Measurements from ENCODE around the gene PDE1A. TPM values are rescaled to one million over a fixed set of nuclear protein-coding genes. Genes with fewer than 3 reads are reported as not detected.

Gene PDE1A
- total RNA-seq, 3 donors from 2014 or later: 4.3 to 7.9 (median 5.6) TPM

DNA sequence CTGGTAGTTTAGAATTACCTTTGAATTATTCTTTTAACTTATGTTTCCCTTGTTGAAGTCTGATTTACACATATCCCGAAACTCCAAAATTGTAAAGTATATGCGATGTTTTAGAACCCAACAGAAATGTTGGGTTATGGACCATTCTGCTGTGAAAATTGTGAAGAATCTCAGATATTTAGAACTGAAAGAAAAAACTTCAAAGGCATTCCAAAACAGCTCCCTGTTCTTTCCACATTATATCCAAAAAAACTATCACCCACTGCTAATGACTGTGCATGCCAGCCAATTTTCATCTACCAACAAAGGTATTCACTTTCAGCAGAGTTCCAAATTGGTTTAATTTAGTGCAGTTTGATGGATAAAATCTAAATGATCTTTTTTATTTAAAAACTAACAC is 21.5 kb upstream of the PDE1A start:
- H3K9me3 ChIP-seq: no peaks in the 10 kb centered on the region
- H3K27me3 ChIP-seq: no peaks in the 10 kb centered on the region
- no peak overlapping the region for H3K27ac ChIP-seq
- H3K4me3 ChIP-seq: no peak overlapping the region
- intact Hi-C loops (cut with DNase I; ENCODE audit: low total_unique reads): no loop called here
- TF ChIP-seq, protein P1, sequence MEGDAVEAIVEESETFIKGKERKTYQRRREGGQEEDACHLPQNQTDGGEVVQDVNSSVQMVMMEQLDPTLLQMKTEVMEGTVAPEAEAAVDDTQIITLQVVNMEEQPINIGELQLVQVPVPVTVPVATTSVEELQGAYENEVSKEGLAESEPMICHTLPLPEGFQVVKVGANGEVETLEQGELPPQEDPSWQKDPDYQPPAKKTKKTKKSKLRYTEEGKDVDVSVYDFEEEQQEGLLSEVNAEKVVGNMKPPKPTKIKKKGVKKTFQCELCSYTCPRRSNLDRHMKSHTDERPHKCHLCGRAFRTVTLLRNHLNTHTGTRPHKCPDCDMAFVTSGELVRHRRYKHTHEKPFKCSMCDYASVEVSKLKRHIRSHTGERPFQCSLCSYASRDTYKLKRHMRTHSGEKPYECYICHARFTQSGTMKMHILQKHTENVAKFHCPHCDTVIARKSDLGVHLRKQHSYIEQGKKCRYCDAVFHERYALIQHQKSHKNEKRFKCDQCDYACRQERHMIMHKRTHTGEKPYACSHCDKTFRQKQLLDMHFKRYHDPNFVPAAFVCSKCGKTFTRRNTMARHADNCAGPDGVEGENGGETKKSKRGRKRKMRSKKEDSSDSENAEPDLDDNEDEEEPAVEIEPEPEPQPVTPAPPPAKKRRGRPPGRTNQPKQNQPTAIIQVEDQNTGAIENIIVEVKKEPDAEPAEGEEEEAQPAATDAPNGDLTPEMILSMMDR (IDR thresholded peaks at IDR 0.05): no peak
- TF ChIP-seq POLR2A (IDR thresholded peaks at IDR 0.05) (no peak), POLR2AphosphoS5 (IDR thresholded peaks at IDR 0.05) (no peak)
- no peaks in the 10 kb centered on the region for H3K36me3 ChIP-seq
- DNase-seq (ENCODE audit: low spot score in 2 of 2): no peak
- H3K4me1 ChIP-seq: no peaks in the 10 kb centered on the region

DNA sequence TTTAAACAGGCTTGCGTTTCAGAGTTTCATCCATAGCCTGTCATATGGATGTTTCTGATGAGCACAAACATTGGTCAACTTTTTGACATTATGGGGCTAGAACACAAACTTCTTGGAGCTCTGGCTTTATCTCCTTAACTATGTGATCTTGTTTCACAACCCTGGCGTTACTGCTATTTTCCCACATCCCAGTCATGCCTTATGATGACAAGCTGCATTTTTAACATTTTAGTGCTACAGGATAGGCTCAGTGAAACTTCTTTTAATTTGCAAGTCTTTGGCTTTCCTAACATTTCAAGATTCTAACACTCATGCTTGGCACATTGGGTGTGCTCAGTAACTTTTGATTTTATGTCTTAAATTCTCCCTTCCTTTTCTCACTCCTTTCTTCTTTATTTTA is 21.0 kb upstream of the PDE1A start:
- DNase-seq (ENCODE audit: low spot score in 2 of 2): no peak
- no peaks in the 10 kb centered on the region for H3K9me3 ChIP-seq
- TF ChIP-seq POLR2AphosphoS5 (IDR thresholded peaks at IDR 0.05) (no peak), POLR2A (IDR thresholded peaks at IDR 0.05) (no peak)
- TF ChIP-seq, protein P1 (IDR thresholded peaks at IDR 0.05): no peak
- no peak overlapping the region for H3K4me3 ChIP-seq
- intact Hi-C loops (cut with DNase I; ENCODE audit: low total_unique reads): no loop called here
- no peaks in the 10 kb centered on the region for H3K4me1 ChIP-seq
- H3K36me3 ChIP-seq: no peaks in the 10 kb centered on the region
- H3K27ac ChIP-seq: no peak overlapping the region
- no peaks in the 10 kb centered on the region for H3K27me3 ChIP-seq

DNA sequence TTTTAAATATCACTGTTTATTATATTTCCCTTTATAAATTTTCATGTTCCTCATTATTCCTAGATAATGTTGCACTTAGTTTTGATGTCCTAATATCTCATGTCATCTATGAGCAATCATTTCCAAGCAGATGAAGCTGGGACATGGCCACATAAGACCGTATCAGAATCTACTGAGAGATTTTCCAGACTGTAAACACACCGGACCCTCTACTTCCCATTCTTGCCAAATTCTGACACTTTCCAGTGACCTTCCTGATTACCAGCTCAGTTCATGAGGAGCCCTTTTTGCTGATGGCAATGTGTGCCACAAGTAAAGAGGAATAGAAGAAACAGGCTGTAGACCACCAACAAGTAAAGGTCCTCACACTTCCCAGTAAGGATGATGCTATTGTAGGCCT is 20.3 kb upstream of the PDE1A start:
- no peaks in the 10 kb centered on the region for H3K36me3 ChIP-seq
- no peaks in the 10 kb centered on the region for H3K27me3 ChIP-seq
- intact Hi-C loops (cut with DNase I; ENCODE audit: low total_unique reads): no loop called here
- TF ChIP-seq, protein P1 (IDR thresholded peaks at IDR 0.05): no peak
- no peak for TF ChIP-seq POLR2AphosphoS5 (IDR thresholded peaks at IDR 0.05)
- TF ChIP-seq POLR2A (IDR thresholded peaks at IDR 0.05): no peak
- no peak for DNase-seq (ENCODE audit: low spot score in 2 of 2)
- no peaks in the 10 kb centered on the region for H3K4me1 ChIP-seq
- H3K4me3 ChIP-seq: no peak overlapping the region
- H3K9me3 ChIP-seq: no peaks in the 10 kb centered on the region
- H3K27ac ChIP-seq: no peak overlapping the region

DNA sequence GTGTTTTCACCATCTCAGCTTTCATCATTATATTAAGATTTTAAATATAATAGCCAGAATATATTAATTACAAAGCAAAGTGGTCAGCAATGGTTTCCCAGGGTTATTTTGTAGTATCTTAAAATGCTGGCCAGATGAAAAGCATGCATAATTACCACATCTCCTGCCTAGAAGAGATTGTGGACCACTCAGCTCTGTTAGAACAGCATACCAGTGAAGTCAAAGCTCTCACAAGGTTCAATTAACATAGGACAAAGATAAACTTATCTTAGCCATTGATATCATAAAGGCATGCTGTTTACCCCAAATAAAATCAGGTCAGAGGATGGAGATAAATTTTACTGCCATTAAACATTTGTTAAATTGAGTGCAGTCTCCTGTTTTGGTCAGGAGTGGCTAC is 19.3 kb upstream of the PDE1A start:
- TF ChIP-seq POLR2AphosphoS5 (IDR thresholded peaks at IDR 0.05) (no peak), POLR2A (IDR thresholded peaks at IDR 0.05) (no peak)
- TF ChIP-seq, protein P1 (IDR thresholded peaks at IDR 0.05): no peak
- no peak overlapping the region for H3K4me3 ChIP-seq
- H3K9me3 ChIP-seq: no peaks in the 10 kb centered on the region
- no peaks in the 10 kb centered on the region for H3K27me3 ChIP-seq
- no peaks in the 10 kb centered on the region for H3K36me3 ChIP-seq
- no peak overlapping the region for H3K27ac ChIP-seq
- intact Hi-C loops (cut with DNase I; ENCODE audit: low total_unique reads): no loop called here
- no peaks in the 10 kb centered on the region for H3K4me1 ChIP-seq
- DNase-seq (ENCODE audit: low spot score in 2 of 2): no peak

DNA sequence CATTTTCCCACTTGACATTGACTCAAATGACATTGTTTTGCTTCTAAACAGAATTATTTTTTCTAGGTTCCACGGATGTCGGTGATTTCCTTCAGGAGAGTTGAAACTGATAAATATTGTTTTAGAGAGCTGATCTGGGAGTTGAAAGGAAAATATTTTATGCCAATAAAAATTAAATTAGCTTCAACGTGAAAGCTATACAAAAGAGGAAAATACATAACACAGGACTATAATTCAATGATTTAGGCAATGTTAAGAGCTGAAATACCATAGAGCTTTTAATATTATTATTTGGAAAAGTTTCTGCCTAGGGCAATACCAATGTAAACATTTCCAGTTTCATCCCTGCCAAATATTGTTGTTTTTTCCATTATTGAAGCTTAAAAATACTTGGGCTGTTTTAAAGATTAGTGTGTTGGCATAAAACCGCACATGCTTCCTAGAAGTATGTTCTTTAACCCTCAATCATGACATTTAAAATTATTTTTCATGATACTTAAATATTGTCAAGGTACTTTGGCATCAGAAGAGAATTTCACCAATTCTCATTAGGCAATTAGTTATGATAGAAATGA is 18.6 kb upstream of the PDE1A start:
- Histone ChIP-seq H3K9me3 (no peaks in the 10 kb centered on the region), H3K4me1 (no peaks in the 10 kb centered on the region), H3K27me3 (no peaks in the 10 kb centered on the region), H3K4me3 (no peak overlapping the region), H3K27ac (no peak overlapping the region), H3K36me3 (no peaks in the 10 kb centered on the region)
- DNase-seq (ENCODE audit: low spot score in 2 of 2): no peak
- TF ChIP-seq, protein P1 (IDR thresholded peaks at IDR 0.05): no peak
- TF ChIP-seq POLR2AphosphoS5 (IDR thresholded peaks at IDR 0.05) (no peak), POLR2A (IDR thresholded peaks at IDR 0.05) (no peak)
- intact Hi-C loops (cut with DNase I; ENCODE audit: low total_unique reads): no loop called here

All from breast epithelium (tissue), 4 donors.